ENCODE measurements around the gene LRMDA. TPM values are rescaled to one million over a fixed set of nuclear protein-coding genes. Genes with fewer than 3 reads are reported as not detected.

LRMDA gene
- total and polyA plus RNA-seq, 3 experiments from 2014 or later: not detected

DNA sequence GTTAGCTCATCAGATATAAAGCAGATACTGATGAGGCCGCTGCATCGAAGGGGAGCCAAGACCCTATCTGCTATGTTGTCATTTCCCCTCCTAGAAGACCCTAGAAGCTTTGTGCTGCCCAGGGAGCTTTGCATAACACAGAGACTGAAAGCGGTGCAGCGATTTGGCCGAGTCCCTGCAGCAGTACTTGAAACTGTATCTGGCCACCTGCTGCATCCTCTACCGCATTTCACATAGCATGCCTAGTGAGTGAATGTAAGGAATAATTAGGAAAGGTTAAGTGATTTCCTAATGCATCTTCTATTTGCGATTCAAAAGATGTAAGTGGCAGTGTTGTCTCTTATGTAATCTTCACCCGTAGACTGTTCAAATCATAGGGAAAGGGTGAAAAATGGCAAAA lies 106.7 kb downstream of the LRMDA start:
- Histone ChIP-seq H3K4me3 (ENCODE audit: low read length) (no peak overlapping the region), H3K36me3 (ENCODE audit: insufficient read depth, low read length) (no peaks in the 10 kb centered on the region), H3K27me3 (ENCODE audit: insufficient read depth, low read length, poor library complexity, severe bottlenecking) (no peaks in the 10 kb centered on the region), H3K4me1 (ENCODE audit: insufficient read depth, low read length) (no peaks in the 10 kb centered on the region), H3K9me3 (ENCODE audit: low read length) (no peaks in the 10 kb centered on the region), H3K27ac (ENCODE audit: low read depth, low read length) (no peak overlapping the region)
- H3K4me1 Mint-ChIP-seq: no peaks in the 10 kb centered on the region
- no peak overlapping the region for H3K4me3 Mint-ChIP-seq
- H3K27me3 Mint-ChIP-seq: peaks cover 10 to 17% of the 10 kb centered on the region in 2 donors
- H3K9me3 Mint-ChIP-seq: peaks cover 0 to 3% (median 0%) of the 10 kb centered on the region in 5 donors
- no peaks in the 10 kb centered on the region for H3K36me3 Mint-ChIP-seq
- CTCF ChIA-PET: no interaction called here
- H3K27ac Mint-ChIP-seq: no peak overlapping the region
- no peak for DNase-seq
- POLR2A ChIA-PET: no interaction called here

DNA sequence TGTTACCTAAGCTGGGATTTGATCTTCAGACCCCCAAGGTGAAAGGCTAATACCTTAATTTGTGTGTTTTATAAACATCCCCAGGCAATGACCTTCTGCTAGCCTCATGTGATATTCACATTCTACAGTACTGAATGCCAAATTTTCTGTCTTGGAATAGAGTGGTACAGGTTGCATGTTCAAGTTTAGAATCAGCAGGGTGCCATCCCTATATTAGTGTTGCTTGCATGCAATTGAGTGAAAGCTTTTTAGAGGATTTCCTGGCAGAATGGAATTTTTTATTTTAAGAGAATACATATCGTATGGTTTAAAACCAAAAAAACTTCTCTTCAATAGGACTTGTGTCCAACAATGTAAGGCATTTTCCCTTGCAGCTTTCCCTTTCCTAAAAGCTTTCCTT lies 107.3 kb downstream of the LRMDA start:
- CTCF ChIA-PET: no interaction called here

DNA sequence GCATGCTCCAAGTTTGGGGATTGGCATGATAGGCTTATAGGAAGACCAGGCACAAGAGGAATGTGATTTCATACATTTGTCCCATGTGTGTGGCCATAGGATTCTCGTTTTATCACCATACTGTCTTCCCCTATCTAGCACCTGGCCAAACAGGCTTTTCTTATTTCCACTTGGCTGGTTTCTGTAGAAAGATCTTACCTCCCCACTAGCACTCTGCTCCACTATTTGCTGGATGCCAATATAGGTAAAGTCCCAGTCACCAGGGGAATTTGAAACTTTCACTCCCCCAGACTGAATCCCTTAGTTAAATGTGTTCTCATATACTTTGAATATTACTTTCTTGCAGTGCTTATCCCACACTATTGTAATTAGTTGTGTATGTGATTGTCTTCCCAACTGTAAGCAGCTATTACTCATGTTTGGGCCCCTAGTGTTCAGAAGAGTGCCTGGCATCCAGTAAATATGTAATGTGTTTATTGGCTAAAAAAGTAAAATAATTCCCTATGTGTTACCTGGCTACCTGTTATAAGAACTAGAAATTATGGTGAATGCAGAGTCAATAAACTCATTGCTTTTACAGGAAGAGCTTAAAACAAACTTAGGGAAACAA lies 109.0 kb downstream of the LRMDA start:
- H3K36me3 ChIP-seq (ENCODE audit: insufficient read depth, low read length): no peaks in the 10 kb centered on the region
- H3K9me3 Mint-ChIP-seq: peaks cover 0 to 3% (median 0%) of the 10 kb centered on the region in 5 donors
- no peak overlapping the region for H3K27ac ChIP-seq (ENCODE audit: low read depth, low read length)
- no peaks in the 10 kb centered on the region for H3K9me3 ChIP-seq (ENCODE audit: low read length)
- ChIA-PET POLR2A (no interaction called here), CTCF (no interaction called here)
- no peaks in the 10 kb centered on the region for H3K4me1 Mint-ChIP-seq
- no peak overlapping the region for H3K27ac Mint-ChIP-seq
- H3K36me3 Mint-ChIP-seq: no peaks in the 10 kb centered on the region
- no peaks in the 10 kb centered on the region for H3K4me1 ChIP-seq (ENCODE audit: insufficient read depth, low read length)
- H3K27me3 Mint-ChIP-seq: peaks cover 10 to 26% of the 10 kb centered on the region in 2 donors
- DNase-seq: no peak
- no peak overlapping the region for H3K4me3 ChIP-seq (ENCODE audit: low read length)
- H3K4me3 Mint-ChIP-seq: no peak overlapping the region
- no peaks in the 10 kb centered on the region for H3K27me3 ChIP-seq (ENCODE audit: insufficient read depth, low read length, poor library complexity, severe bottlenecking)

More for the DNA sequence above, 107.3 kb downstream of the LRMDA start:
- Mint-ChIP-seq H3K27ac (no peak overlapping the region), H3K9me3 (peaks cover 0 to 3% (median 0%) of the 10 kb centered on the region in 5 donors), H3K4me3 (no peak overlapping the region), H3K36me3 (no peaks in the 10 kb centered on the region), H3K4me1 (no peaks in the 10 kb centered on the region), H3K27me3 (peaks cover 10 to 18% of the 10 kb centered on the region in 2 donors)
- Histone ChIP-seq H3K4me1 (ENCODE audit: insufficient read depth, low read length) (no peaks in the 10 kb centered on the region), H3K9me3 (ENCODE audit: low read length) (no peaks in the 10 kb centered on the region), H3K36me3 (ENCODE audit: insufficient read depth, low read length) (no peaks in the 10 kb centered on the region), H3K27me3 (ENCODE audit: insufficient read depth, low read length, poor library complexity, severe bottlenecking) (no peaks in the 10 kb centered on the region), H3K4me3 (ENCODE audit: low read length) (no peak overlapping the region), H3K27ac (ENCODE audit: low read depth, low read length) (no peak overlapping the region)
- DNase-seq: no peak
- POLR2A ChIA-PET: no interaction called here

DNA sequence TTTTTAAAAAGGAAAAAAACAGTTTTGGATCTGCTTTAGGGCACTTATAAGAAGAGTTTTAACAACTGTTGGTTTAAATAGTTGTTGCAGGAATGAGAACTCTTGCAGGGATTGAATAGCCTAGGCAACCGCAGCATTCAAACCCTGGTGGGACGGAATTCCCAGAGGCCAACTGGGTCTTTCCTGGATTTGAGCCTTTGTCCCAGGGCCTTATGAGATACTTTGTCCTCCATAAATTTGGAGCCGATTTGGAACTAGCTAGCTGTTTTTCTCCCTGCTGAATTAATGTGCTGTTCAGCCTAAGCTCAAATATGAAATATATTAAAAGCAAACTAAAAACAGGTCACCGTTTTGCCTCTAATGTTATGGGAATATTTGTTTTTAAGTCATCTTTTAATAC lies 109.6 kb downstream of the LRMDA start:
- H3K36me3 Mint-ChIP-seq: no peaks in the 10 kb centered on the region
- DNase-seq: no peak
- Histone ChIP-seq H3K27ac (ENCODE audit: low read depth, low read length) (no peak overlapping the region), H3K4me3 (ENCODE audit: low read length) (no peak overlapping the region), H3K9me3 (ENCODE audit: low read length) (no peaks in the 10 kb centered on the region), H3K36me3 (ENCODE audit: insufficient read depth, low read length) (no peaks in the 10 kb centered on the region), H3K4me1 (ENCODE audit: insufficient read depth, low read length) (no peaks in the 10 kb centered on the region), H3K27me3 (ENCODE audit: insufficient read depth, low read length, poor library complexity, severe bottlenecking) (no peaks in the 10 kb centered on the region)
- no peak overlapping the region for H3K27ac Mint-ChIP-seq
- H3K27me3 Mint-ChIP-seq: peaks cover 10 to 30% of the 10 kb centered on the region in 2 donors
- H3K9me3 Mint-ChIP-seq: peaks cover 0 to 3% (median 0%) of the 10 kb centered on the region in 5 donors
- no peak overlapping the region for H3K4me3 Mint-ChIP-seq
- ChIA-PET POLR2A (no interaction called here), CTCF (no interaction called here)
- H3K4me1 Mint-ChIP-seq: no peaks in the 10 kb centered on the region

DNA sequence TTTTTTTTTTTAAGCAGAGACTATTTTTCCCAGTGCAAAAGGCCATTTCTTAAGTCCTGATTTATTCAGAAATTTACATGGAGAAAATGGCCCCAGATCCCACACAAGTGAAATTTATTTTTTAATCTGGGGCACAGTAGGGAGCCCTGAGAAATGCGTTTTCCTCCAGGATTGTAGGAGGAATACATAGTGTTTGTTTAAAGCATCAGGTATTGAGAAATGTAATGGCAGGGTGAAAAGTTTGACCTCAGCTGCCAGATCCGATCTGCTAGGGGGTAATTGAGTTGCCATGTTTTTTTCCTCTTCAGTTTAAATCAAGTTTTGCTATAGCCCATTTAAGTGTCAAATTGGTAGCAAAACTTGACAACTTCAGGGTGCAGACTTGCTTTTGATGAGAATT lies 110.0 kb downstream of the LRMDA start:
- Mint-ChIP-seq H3K27ac (no peak overlapping the region), H3K4me1 (no peaks in the 10 kb centered on the region), H3K9me3 (peaks cover 0 to under 1% (median 0%) of the 10 kb centered on the region in 5 donors), H3K27me3 (peaks cover 9 to 32% of the 10 kb centered on the region in 2 donors), H3K4me3 (no peak overlapping the region), H3K36me3 (no peaks in the 10 kb centered on the region)
- Histone ChIP-seq H3K4me1 (ENCODE audit: insufficient read depth, low read length) (no peaks in the 10 kb centered on the region), H3K27ac (ENCODE audit: low read depth, low read length) (no peak overlapping the region), H3K9me3 (ENCODE audit: low read length) (no peaks in the 10 kb centered on the region), H3K27me3 (ENCODE audit: insufficient read depth, low read length, poor library complexity, severe bottlenecking) (no peaks in the 10 kb centered on the region), H3K36me3 (ENCODE audit: insufficient read depth, low read length) (no peaks in the 10 kb centered on the region), H3K4me3 (ENCODE audit: low read length) (no peak overlapping the region)
- ChIA-PET CTCF (no interaction called here), POLR2A (no interaction called here)
- DNase-seq: no peak

DNA sequence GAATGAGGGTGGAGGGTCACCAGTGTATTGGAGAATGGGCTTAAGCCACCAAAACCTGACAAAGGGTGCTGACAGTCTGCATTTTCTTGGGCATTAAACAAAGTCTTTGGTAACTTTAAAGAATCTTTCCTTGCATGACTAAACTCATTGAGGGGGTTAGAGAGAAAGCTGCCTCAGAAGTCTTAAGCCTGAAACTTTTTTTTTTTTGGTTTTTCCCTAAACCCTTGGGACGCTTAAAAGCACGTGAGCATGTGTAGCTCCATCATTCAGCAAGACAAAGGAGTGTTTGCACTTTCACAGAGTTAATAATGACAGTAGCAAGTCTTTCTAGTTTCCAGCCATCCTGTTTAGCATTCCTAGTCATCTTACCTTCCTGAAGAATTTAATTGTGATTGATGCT lies 110.7 kb downstream of the LRMDA start:
- no peaks in the 10 kb centered on the region for H3K27me3 ChIP-seq (ENCODE audit: insufficient read depth, low read length, poor library complexity, severe bottlenecking)
- H3K27ac Mint-ChIP-seq: no peak overlapping the region
- no peak for DNase-seq
- no peak overlapping the region for H3K4me3 ChIP-seq (ENCODE audit: low read length)
- no peaks in the 10 kb centered on the region for H3K4me1 Mint-ChIP-seq
- H3K36me3 Mint-ChIP-seq: no peaks in the 10 kb centered on the region
- no peak overlapping the region for H3K27ac ChIP-seq (ENCODE audit: low read depth, low read length)
- CTCF ChIA-PET: no interaction called here
- H3K9me3 ChIP-seq (ENCODE audit: low read length): no peaks in the 10 kb centered on the region
- H3K9me3 Mint-ChIP-seq: no peaks in the 10 kb centered on the region
- no peaks in the 10 kb centered on the region for H3K4me1 ChIP-seq (ENCODE audit: insufficient read depth, low read length)
- H3K27me3 Mint-ChIP-seq: peaks cover 4 to 32% of the 10 kb centered on the region in 2 donors
- H3K4me3 Mint-ChIP-seq: no peak overlapping the region
- H3K36me3 ChIP-seq (ENCODE audit: insufficient read depth, low read length): no peaks in the 10 kb centered on the region
- POLR2A ChIA-PET: no interaction called here

DNA sequence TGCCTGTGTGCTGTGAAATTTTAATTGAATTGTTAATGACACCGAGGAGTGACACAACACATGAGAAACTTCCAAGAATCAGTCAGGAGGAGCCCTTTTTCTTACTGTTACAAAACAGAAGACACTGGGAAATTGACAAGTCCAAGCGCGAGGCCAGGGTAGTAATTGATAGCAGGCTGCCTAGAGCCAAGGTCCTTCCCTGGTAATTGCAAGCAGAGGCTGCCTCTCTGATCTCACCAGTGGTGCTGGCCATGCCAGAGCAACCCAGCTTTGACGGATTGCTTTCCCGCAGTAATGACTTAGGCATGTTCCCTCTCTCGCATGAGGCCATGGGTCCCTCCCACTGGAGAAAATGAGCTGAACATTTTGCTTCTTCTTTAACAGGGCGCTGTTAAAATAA lies 111.5 kb downstream of the LRMDA start:
- Mint-ChIP-seq H3K27me3 (peaks cover 7 to 35% of the 10 kb centered on the region in 2 donors), H3K4me3 (no peak overlapping the region), H3K9me3 (no peaks in the 10 kb centered on the region), H3K27ac (no peak overlapping the region), H3K4me1 (no peaks in the 10 kb centered on the region), H3K36me3 (no peaks in the 10 kb centered on the region)
- H3K4me1 ChIP-seq (ENCODE audit: insufficient read depth, low read length): no peaks in the 10 kb centered on the region
- CTCF ChIA-PET: no interaction called here
- no peaks in the 10 kb centered on the region for H3K27me3 ChIP-seq (ENCODE audit: insufficient read depth, low read length, poor library complexity, severe bottlenecking)
- H3K4me3 ChIP-seq (ENCODE audit: low read length): no peak overlapping the region
- H3K9me3 ChIP-seq (ENCODE audit: low read length): no peaks in the 10 kb centered on the region
- POLR2A ChIA-PET: no interaction called here
- no peaks in the 10 kb centered on the region for H3K36me3 ChIP-seq (ENCODE audit: insufficient read depth, low read length)
- DNase-seq: no peak
- H3K27ac ChIP-seq (ENCODE audit: low read depth, low read length): no peak overlapping the region

DNA sequence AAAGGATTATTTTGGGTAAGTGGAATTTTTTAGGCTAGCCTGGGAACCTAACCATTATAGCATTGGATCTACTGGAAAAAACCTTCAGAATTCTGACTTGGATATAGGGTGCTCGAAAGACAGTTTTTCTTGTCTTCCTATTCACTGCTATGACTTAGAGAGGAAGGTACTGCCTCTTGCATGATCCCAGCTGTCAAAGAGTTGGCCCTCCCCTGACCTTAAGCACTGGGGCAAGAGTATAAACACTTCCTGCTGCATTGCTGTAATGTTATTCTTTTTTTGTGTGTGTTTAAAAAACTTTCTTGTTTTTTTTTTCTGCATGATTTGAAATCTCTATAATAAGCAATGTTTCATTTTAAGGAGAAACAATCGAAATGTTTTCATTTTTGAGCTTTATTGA lies 113.0 kb downstream of the LRMDA start:
- POLR2A ChIA-PET: no interaction called here
- H3K4me1 Mint-ChIP-seq: no peaks in the 10 kb centered on the region
- no peak for DNase-seq
- H3K27me3 Mint-ChIP-seq: peaks cover 7 to 32% of the 10 kb centered on the region in 2 donors
- H3K27ac Mint-ChIP-seq: no peak overlapping the region
- no peaks in the 10 kb centered on the region for H3K9me3 ChIP-seq (ENCODE audit: low read length)
- no peak overlapping the region for H3K4me3 ChIP-seq (ENCODE audit: low read length)
- no peaks in the 10 kb centered on the region for H3K4me1 ChIP-seq (ENCODE audit: insufficient read depth, low read length)
- H3K27ac ChIP-seq (ENCODE audit: low read depth, low read length): no peak overlapping the region
- H3K36me3 ChIP-seq (ENCODE audit: insufficient read depth, low read length): no peaks in the 10 kb centered on the region
- no peak overlapping the region for H3K4me3 Mint-ChIP-seq
- CTCF ChIA-PET: no interaction called here
- no peaks in the 10 kb centered on the region for H3K9me3 Mint-ChIP-seq
- no peaks in the 10 kb centered on the region for H3K27me3 ChIP-seq (ENCODE audit: insufficient read depth, low read length, poor library complexity, severe bottlenecking)
- H3K36me3 Mint-ChIP-seq: no peaks in the 10 kb centered on the region

All from CD8-positive, alpha-beta memory T cell (primary cell).